Dedifferentiated amniotic fluid mesenchymal stem cell (primary cell): ENCODE results near the gene CDC42SE2.
"Not testable (repeated sequence)": the region's sequence is repeated elsewhere in the genome, so short reads cannot be mapped to it uniquely, and the experiment has no call there.

Source experiments
- DNase-seq: peaks from one replicate; pipeline ENCODE4 v3.0.0-alpha.2; 2016; ENCODE audit errors: extremely low spot score

The CDC42SE2 gene

DNA sequence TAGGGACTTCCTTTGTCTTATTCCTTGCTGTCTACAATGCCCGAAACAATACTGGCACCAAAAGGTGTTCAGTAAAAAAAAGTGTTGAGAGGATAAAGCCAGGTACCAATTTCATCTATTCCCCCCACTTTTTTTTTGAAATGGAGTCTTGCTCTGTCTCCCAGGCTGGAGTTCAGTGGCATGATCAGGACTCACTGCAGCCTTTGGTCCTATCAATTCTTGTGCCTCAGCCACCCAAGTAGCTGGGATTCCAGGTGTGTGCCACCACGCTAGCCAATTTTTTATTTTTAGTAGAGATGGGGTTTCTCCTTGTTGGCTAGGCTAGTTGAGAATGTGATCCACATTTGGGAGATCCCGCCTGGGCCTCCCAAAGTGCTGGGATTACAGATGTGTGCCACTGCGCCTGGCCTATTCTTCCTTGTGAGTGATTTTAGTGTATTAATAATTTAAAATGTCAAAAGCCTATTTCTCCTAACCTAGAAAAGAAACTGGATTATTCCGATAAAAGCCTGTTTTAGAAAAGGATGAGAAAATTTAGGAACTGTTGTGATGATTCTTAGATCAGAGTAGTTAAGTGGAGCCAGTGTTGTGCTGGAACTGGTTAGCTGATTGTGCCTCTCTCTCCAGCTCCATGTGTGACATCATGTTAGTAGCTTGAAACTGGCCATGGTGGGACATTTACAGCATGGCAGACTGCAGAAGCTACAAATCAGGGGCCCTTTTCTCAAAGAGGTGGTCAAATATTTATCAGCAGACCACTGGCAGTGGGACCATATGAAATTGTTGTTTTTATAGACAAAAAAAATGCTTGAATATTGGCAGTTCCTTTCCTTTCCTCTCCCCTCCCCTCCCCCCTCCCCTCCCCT lies 14.3 kb downstream of the CDC42SE2 start:
- no peak for DNase-seq

DNA sequence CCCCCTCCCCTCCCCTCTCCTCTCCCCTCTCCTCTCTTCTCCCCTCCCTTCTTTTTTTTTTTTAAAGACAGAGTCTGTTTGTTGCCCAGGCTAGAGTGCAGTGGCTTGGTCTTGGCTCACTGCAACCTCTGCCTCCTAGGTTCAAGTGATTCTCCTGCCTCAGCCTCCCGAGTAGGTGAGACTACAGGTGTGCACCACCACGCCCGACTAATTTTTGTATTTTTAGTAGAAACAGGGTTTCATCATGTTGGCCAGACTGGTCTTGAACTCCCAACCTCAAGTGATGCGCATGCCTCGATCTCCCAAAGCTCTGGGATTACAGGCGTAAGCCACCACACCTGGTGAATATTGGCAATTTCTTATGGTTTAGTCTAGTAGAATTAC lies 14.9 kb downstream of the CDC42SE2 start:
- not testable (repeated sequence) for DNase-seq

DNA sequence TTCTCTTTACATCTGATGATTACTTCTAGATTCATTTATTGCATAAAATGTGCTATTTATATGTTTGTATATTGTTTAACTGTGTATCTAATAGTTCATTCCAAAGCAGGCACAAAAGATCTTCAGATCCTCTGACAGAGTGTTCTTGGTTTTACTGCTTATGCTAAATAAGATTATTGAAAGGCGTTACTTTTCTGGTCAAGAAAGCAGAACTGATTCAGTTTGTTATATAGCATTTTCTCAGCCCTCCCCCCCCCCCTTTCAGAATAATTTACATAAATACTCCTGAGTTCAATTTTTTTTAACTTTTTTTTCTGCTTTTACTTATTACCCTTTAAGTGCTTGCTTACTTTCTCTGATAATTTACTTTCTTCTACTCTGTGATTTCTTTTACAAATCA lies 15.4 kb downstream of the CDC42SE2 start:
- DNase-seq = no peak

DNA sequence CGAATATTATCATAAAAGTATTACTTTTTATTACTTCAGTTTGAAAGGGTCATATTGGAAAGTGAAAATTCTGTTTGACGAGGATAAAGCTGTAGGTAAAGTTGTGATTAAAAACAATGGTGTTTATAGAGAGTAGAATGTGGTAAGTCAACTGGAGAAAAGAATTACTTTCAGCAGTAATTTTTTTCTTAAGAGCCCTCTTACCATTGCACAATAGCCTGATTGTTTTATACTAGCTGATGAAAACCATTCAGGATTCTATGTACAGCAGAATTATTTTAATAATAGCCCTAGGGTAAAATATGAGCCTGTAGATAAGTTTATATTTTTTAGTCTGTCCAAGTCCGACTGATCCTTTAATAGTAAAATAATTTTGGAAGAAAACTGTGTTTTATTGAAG lies 16.6 kb downstream of the CDC42SE2 start:
- no peak for DNase-seq

DNA sequence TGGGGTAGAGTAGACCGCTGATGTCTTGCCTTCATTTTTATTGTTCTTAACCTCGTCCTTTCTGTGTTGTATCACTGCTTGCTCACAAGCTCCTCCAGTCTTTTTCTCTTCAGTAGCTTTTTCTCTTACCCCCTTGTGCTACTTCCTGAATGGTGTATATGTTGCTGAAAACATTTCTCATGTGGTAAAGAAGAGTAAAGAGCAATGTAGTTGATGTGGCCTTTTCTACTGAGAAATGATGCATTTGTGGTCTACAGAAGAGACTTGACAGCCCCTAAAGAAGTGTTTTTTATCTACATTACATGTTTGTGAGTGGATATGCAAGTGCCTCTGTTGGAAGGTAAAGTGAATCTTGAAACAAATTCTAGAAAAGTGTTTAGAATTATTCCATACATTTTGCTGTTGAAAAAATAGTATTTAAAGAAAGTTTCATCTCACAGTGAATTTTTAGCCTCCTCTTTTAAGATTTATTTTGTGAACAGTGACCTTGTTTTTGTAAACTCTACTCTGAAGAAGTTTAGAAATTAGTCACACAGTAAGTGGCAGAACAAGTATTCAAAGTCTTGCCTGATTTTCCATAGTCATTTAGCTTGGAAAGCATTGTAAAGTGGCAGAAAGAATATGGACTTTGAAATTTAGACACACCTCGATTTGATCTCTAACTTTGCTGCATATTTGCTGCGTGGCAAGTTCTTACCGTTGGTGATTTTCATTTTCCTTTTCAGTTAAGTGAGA lies 17.4 kb downstream of the CDC42SE2 start:
- DNase-seq = no peak

DNA sequence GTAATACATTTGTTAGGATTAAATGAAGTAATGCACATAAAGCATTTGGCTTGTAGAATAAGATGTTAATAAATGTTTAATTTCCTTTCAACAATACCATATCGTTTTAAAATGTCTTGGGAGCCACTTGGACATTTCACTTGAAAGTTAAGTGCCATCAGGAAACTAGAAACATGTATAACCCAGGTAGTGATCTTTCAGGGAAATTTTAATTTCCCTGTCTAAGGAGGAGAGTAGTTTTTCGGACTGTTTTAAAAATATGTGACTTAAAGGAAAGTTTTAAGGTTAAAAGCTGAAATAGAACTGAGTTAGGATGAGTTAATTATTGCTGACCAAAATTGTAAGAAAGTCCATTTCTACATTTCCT lies 18.0 kb downstream of the CDC42SE2 start:
- no peak for DNase-seq

DNA sequence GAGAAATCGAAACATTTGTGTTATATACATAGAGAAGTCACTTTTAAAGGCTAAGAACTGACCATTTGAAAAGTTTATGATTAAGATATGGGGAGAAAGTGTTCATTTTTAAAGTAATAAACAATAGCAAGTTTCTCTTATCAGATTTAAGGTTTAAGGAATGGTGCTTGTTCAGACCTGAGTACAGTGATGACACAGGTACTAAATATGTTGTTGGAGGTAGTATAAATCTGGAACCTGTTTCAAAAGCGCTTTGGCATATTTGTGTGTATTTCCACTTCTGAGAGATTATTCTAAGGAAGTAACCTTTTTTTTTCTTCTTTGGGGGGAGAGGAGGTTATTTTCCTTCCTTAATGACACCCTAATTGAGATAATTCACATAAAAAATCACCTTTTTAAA lies 18.4 kb downstream of the CDC42SE2 start:
- no peak for DNase-seq

DNA sequence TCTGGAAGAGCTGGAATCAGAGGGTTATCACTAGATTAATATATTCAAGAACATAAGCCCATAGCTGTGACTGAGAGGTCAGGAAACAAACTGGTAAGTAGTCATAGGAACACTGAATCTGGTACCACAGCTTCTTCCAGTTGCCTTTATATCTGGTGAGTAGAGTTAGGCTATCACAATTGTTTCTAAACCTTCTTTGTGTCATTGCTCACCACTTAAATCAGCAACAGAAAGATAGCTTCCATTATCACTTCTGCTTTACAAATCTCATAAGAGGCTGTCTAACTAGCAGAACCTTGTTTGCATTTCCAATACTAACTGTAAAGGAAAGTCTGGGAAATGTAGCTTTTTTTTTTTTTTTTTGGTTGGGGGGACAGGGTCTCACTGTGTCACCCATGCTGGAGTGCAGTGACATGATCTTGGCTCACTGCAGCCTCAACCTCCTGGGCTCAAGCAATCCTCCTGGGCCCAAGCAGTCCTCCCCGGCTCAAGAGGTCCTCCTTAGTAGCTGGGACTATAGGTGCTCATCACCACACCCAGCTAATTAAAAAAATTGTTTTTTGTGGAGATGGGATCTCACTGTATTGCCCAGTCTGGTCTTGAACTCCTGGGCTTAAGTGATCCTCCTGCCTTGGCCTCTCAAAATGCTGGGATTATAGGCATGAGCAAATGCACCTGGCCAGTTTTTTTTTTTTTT lies 22.0 kb downstream of the CDC42SE2 start:
- no peak for DNase-seq

DNA sequence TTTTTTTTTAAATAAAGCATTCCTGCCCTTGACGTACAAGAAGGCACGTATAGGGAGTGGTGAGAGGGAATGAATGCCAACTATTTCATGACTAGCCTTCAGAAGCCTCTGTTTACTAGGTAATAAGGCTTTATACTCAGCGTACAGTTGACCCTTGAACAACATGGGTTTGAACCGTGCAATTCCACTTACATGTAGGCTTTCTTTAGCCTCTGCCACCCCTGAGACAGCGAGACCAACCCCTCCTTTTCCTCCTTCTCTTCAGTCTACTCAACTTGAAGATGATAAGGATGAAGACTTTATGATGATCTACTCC lies 22.5 kb downstream of the CDC42SE2 start:
- no peak for DNase-seq

DNA sequence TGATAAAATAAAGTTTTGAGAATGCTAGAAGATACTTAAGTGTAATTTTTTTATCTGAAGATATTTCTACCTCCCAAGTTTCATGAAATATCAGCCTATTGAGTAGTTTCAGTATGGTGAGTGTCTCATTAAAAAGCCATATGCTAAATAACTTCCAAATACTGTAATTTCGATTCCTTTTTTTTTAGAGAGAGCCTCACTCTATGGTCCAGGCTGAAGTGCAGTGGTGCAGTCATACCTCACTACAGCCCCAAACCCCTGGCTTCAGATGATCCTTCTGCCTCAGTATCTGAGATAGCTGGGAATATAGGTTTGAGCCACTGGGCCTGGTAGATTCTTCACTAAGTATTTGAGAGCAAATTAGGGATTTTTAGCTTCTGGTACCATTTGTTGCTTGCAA lies 24.5 kb downstream of the CDC42SE2 start:
- DNase-seq = no peak

DNA sequence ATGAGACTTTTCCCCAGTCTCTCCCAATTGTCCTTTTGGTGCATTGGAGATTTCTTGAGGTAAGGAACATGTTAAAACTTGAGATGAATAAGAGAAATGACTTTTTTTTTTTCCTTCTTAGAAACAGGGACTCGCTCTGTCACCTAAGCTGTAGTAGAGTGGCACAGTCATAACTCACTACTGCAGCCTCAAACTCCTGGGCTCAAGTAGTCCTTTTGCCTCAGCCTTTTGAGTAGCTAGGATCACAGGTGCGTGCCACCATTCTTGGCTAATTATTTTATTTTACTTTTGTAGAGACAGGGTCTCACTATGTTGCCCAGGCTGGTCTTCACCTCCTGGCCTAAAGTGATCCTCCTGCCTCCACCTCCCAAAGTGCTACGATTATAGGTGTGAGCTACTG lies 25.9 kb downstream of the CDC42SE2 start:
- DNase-seq = no peak

DNA sequence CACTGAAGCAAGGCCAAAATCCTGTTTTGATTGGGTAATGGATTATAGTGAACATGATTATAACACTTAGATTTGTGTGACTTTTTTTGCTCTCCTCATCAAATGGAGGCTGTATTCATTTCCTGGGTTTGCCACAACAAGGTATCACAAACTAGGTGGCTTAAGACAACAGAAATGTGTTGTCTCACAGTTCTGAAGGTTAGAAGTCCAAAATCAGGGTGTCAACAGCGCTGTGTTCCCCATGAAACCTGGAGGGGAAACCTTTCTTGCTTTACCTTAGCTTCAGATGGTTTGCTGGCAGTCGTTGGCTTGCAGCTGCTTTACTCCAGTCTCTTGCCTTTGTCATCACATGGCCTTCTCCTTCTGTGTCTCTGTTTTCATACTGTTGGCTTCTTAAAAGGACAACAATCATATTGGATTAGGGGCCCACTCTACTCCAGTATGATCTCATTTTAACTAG lies 32.4 kb downstream of the CDC42SE2 start:
- DNase-seq = no peak

DNA sequence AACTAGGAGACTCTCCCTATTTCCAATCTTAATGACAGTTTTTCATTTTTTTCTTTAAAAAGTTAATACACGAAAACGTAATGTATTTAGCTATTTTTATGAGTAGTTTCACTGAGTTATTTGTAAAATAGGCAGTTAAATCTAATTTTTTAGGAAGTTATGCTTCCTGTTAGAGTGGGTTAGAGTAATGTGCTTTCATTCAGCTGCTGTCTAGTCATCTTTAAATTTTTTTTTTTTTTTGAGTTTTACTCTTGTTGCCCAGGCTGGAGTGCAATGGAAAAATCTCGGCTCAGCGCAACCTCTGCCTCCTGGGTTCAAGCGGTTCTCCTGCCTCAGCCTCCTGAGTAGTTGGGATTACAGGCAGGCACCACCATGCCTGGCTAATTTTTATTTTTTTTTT lies 34.0 kb downstream of the CDC42SE2 start:
- no peak for DNase-seq

DNA sequence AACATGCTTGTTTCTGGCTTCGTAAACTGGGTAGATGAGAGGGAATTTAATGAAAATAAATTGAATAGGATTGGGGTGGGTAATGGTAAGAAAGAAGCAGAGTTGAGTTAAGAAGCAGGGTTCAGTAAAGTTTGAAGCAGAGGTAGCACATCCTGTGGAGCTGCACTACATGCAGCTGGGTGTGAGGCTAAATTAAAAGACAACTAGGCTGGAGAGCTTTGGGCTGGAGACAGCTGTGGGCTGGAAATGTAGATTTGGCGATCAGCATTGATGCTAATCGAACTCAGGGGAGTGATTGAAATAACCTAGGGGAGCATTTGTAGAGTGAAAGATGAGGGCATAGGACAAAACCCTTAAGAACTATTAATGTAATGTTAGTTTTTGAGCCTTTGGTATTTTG lies 35.6 kb downstream of the CDC42SE2 start:
- no peak for DNase-seq

DNA sequence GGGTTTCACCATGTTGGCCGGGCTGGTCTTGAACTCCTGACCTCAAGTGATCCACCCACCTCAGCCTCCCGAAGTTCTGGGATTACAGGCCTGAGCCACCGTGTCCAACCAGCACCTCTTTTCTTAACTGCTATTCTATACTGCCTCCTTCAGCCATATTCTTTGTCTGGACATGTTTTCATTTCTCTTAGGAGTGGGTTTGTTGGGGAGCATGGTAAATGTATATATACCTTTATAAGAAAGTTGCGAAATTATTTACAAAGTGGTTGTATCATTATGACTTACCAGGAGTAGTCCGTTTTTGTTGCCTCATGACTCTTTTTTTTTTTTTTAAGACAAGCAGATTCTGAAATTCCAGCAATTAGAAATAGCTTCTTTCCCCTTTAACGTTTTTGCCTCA lies 38.7 kb downstream of the CDC42SE2 start:
- DNase-seq = no peak

DNA sequence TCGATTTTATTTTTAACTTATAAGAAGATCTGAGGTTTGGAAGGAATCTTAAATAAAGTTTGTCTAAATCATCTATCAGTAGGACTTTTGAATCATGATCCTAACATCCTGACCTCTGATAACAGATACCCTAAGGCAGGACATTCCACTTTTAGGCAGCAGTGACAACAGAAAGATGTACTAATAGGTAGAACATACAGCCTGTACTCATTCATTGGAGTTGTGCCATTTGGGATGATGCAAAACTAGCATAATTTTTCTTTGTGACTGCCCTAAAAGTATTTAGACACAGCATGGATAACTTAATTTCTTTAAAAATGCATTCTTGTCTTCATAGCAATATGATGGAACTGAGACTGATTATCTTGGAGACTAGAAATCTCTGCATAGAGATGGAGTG lies 39.7 kb downstream of the CDC42SE2 start:
- peak; percentile 80 for DNase-seq

DNA sequence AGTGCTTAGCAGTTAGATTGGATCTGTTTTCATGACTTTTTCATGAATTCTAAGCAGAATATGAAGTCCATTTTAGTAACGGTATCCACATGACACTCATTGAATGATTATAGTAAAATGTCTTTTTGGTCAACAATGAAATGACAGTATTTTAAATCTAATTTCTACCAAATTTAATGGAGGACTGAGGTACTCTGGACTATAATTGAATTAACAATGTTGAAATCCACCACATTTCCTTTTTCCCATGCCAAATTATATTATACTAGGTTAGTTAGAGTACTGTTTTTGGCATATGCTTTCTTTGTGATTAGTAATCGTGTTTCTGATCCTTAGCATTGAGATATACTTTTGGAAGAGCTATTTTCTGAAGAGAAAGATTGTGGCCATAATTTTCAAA lies 40.6 kb downstream of the CDC42SE2 start:
- no peak for DNase-seq

DNA sequence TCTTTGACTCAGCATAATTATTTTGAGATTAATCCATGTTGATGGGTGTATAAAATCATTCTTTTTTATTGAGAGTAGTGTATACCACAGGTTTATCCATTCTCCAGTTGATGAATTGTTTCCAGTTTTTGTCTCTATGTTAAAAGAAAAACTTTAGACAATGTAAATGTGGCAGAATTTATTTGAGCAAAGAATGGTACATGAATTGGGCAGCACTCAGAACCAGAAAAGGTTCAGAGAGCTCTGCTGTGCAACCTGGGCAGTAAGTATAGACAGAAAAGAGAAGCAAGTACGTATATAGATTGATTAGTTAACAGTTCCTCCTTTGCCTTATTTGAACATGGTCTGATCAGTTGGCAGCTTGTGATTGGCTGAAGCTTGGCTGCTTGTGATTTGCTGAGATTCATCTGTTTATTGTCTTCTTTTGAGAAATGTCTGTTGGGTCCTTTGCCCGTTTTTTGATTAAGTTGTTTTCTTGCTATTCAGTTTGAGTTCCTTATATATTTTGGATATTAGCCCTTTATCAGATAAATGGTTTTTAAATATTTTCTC lies 41.4 kb downstream of the CDC42SE2 start:
- DNase-seq = no peak

DNA sequence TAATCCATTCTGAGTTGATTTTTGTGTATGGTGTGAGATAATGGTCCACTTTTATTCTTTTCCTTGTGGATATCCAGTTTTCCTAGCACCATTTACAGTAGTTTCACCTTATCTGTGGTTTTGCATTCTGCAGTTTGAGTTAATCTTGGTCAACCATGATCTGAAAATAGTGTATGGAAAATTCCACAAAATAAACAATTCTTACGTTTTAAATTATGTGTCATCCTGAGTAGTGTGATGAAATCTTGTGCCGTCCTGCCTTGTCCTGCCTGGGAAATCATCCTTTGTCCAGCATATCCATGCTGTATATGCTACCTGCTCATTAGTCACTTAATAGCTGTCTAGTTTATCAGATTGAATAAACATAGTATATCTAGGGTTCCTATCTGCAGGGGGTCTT lies 42.1 kb downstream of the CDC42SE2 start:
- DNase-seq = no peak

DNA sequence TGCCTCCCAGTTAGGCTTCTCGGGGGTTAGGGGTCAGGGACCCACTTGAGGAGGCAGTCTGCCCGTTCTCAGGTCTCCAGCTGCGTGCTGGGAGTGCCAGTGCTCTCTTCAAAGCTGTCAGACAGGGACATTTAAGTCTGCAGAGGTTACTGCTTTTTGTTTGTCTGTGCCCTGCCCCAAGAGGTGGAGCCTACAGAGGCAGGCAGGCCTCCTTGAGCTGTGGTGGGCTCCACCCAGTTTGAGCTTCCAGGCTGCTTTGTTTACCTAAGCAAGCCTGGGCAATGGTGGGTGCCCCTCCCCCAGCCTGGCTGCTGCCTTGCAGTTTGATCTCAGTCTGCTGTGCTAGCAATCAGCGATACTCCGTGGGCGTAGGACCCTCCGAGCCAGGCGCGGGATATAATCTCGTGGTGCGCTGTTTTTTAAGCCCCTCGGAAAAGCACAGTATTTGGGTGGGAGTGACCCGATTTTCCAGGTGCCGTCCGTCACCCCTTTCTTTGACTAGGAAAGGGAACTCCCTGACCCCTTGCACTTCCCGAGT lies 48.5 kb downstream of the CDC42SE2 start:
- DNase-seq = not testable (repeated sequence)

DNA sequence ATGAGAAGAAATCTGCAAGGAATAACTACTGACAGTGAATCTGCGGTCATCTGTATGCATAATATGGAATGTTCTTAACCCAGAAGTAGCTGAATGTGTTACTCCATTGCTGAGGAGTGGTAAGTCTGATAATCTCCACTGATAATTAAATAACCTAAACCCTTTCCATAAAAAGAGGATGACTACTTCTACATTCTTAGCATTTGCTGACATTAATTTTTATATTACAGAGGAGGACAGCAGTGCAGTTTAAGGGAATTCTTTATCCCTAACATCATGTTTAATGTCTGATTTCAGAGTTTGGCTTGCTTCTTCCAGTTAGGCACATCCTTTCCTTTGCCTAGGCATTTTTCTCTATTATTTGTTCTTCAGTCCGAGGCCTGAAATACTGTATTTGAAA lies 52.2 kb downstream of the CDC42SE2 start:
- DNase-seq = no peak

DNA sequence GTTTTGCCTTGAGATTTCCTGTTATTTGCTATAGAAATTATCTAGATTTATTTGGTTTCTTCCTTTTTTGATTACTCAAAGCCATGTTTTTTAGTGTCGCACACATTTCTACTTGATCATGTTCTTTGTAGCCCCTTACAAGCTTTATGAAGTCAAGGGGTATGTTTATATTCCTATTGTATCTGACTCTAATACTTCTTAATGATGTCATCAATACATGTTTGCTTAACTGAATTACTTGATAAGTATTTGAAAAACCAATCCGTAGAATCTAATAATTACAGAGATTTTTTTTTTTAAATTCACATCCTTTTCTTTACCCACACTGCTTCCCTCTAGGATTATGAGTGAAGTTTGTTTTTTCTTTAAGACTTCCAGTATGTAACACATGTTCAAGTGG lies 53.0 kb downstream of the CDC42SE2 start:
- DNase-seq = no peak
